BE2C (cell line): ENCODE measurements around the gene KIF25.

Experiments
- DNase-seq: peaks from one replicate; pipeline ENCODE4 v3.0.0-alpha.2; 2020
- H3K27me3 ChIP-seq: fragments of 250-450 bp; sonication (Bioruptor Pico); 2 replicates; pipeline ENCODE4 v1.5.1; 2020; ENCODE audit warnings: mild to moderate bottlenecking
- H3K36me3 ChIP-seq: fragments of 250-450 bp; sonication (Bioruptor Pico); 2 replicates; pipeline ENCODE4 v1.5.1; 2020; ENCODE audit warnings: mild to moderate bottlenecking
- H3K4me1 ChIP-seq: fragments of 250-450 bp; sonication (Bioruptor Pico); 2 replicates; pipeline ENCODE4 v1.5.1; 2020
- H3K4me3 ChIP-seq: 2 replicates; pipeline ENCODE4 v1.5.1; 2011; ENCODE audit warnings: low read depth, low read length
- H3K9me3 ChIP-seq: fragments of 250-450 bp; sonication (Bioruptor Pico); 2 replicates; pipeline ENCODE4 v1.5.1; 2020
- CTCF ChIP-seq: IDR thresholded peaks from 2 replicates; pipeline ENCODE4 v1.5.1; 2012; ENCODE audit warnings: mild to moderate bottlenecking, low read depth, low read length

KIF25 gene

GRCh38 chr6:168002804-168003203 is 5.3 kb downstream of the KIF25 start:
- Histone ChIP-seq H3K9me3 (no peaks in the 10 kb centered on the region), H3K27me3 (no peaks in the 10 kb centered on the region), H3K4me3 (no peak overlapping the region), H3K4me1 (no peaks in the 10 kb centered on the region), H3K36me3 (no peaks in the 10 kb centered on the region)
- DNase-seq = peak; percentile 45
- TF ChIP-seq CTCF = no peak

GRCh38 chr6:168004023-168004422 is 6.6 kb downstream of the KIF25 start:
- no peaks in the 10 kb centered on the region for H3K36me3 ChIP-seq
- no peak overlapping the region for H3K4me3 ChIP-seq
- no peaks in the 10 kb centered on the region for H3K27me3 ChIP-seq
- no peaks in the 10 kb centered on the region for H3K9me3 ChIP-seq
- DNase-seq = no peak
- TF ChIP-seq CTCF = no peak
- H3K4me1 ChIP-seq = no peaks in the 10 kb centered on the region

GRCh38 chr6:168004945-168005344 is 7.5 kb downstream of the KIF25 start:
- Histone ChIP-seq H3K36me3 (no peaks in the 10 kb centered on the region), H3K4me1 (no peaks in the 10 kb centered on the region), H3K27me3 (no peaks in the 10 kb centered on the region), H3K4me3 (no peak overlapping the region), H3K9me3 (no peaks in the 10 kb centered on the region)
- no peak for TF ChIP-seq CTCF
- no peak for DNase-seq

- no peaks in the 10 kb centered on the region for H3K36me3 ChIP-seq
- DNase-seq = no peak
- H3K4me3 ChIP-seq = no peak overlapping the region
- no peak for TF ChIP-seq CTCF
- no peaks in the 10 kb centered on the region for H3K9me3 ChIP-seq
- no peaks in the 10 kb centered on the region for H3K27me3 ChIP-seq
- H3K4me1 ChIP-seq = no peaks in the 10 kb centered on the region
These were observed 8.3 kb downstream of the KIF25 start for GRCh38 chr6:168005796-168006195.

- no peaks in the 10 kb centered on the region; the same call in 1 of the 2 replicates for H3K9me3 ChIP-seq
- H3K4me3 ChIP-seq = no peak overlapping the region
- no peaks in the 10 kb centered on the region for H3K27me3 ChIP-seq
- H3K36me3 ChIP-seq = no peaks in the 10 kb centered on the region
- no peak for TF ChIP-seq CTCF
- DNase-seq = no peak
- H3K4me1 ChIP-seq = no peaks in the 10 kb centered on the region
These were observed 10.3 kb downstream of the KIF25 start for GRCh38 chr6:168007592-168008338.

- Histone ChIP-seq H3K4me1 (no peaks in the 10 kb centered on the region), H3K27me3 (no peaks in the 10 kb centered on the region), H3K36me3 (no peaks in the 10 kb centered on the region), H3K9me3 (no peaks in the 10 kb centered on the region; the same call in 1 of the 2 replicates), H3K4me3 (no peak overlapping the region)
- DNase-seq = no peak
- TF ChIP-seq CTCF = no peak
These were observed 11.9 kb downstream of the KIF25 start for GRCh38 chr6:168009331-168009730.
